ENCODE results near the gene COBLL1. TPM values are rescaled to one million over a fixed set of nuclear protein-coding genes. Genes with fewer than 3 reads are reported as not detected.

COBLL1 gene
- total RNA-seq, 1 experiment from 2014 or later, result 42.1 TPM

DNA sequence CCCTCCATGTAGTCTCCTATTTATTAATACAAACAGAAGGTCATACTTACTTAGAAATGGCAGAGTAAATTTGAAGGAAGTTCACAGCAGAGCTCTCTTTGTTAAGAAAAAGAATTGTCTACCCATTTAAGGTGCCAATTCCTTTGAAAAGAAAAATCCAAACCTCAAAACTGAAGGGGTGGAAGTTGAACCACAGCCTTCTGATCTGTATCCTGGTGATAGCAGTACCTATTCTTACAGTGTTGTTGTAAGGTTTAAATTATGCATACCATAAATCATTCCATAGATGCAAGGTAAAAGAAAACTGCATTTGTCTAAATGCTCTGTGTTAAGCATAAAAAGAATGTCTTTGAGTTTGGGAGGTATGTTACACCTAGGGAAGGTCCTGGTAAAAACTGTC is 47.6 kb downstream of the COBLL1 start:
- Mint-ChIP-seq H3K4me1 (ENCODE audit: low read depth, unreplicated experiment) (peaks cover 40% of the 10 kb centered on the region), H3K4me3 (ENCODE audit: unreplicated experiment) (peak overlapping the region; percentile 35), H3K9me3 (ENCODE audit: unreplicated experiment) (no peaks in the 10 kb centered on the region), H3K36me3 (ENCODE audit: insufficient read depth, unreplicated experiment) (no peaks in the 10 kb centered on the region), H3K27me3 (ENCODE audit: insufficient read depth, unreplicated experiment) (no peaks in the 10 kb centered on the region), H3K27ac (ENCODE audit: unreplicated experiment) (peak overlapping the region; percentile 75)
- H3K27me3 ChIP-seq (replicated peaks; ENCODE audit: control insufficient read depth, insufficient read depth, low read length), result no peaks in the 10 kb centered on the region
- ChIA-PET POLR2A (no interaction called here), CTCF (no interaction called here)
- DNase-seq, result no peak
- H3K9me3 ChIP-seq, result no peaks in the 10 kb centered on the region
- H3K4me3 ChIP-seq (ENCODE audit: low read depth, low read length), result no peak overlapping the region
- H3K36me3 ChIP-seq (ENCODE audit: control insufficient read depth, insufficient read depth, low read length), result no peaks in the 10 kb centered on the region
- peaks cover 30% of the 10 kb centered on the region for H3K4me1 ChIP-seq
- no peak for TF ChIP-seq CTCF (IDR thresholded peaks at IDR 0.05; ENCODE audit: insufficient read depth in 1 of 2, low read depth in 1 of 2, low read length in 1 of 2, severe bottlenecking in 1 of 2, unreplicated experiment in 1 of 2)
- intact Hi-C loops (cut with micrococcal nuclease; ENCODE audit: unreplicated experiment), result loop anchor here (5.0 kb wide), 1 partner anchor 37 kb away; no protein-coding TSS in a partner anchor
- BruUV-seq (replicated peaks), result no TSS peak

GRCh38 chr2:164793529-164793928 is 48.1 kb downstream of the COBLL1 start:
- H3K4me3 Mint-ChIP-seq (ENCODE audit: unreplicated experiment), result no peak overlapping the region
- BruUV-seq (replicated peaks), result no TSS peak
- H3K4me1 ChIP-seq, result peaks cover 30% of the 10 kb centered on the region
- no peaks in the 10 kb centered on the region for H3K36me3 Mint-ChIP-seq (ENCODE audit: insufficient read depth, unreplicated experiment)
- peaks cover 40% of the 10 kb centered on the region for H3K4me1 Mint-ChIP-seq (ENCODE audit: low read depth, unreplicated experiment)
- no peaks in the 10 kb centered on the region for H3K36me3 ChIP-seq (ENCODE audit: control insufficient read depth, insufficient read depth, low read length)
- DNase-seq, result no peak
- ChIA-PET CTCF (no interaction called here), POLR2A (no interaction called here)
- peak overlapping the region; percentile 91 for H3K27ac Mint-ChIP-seq (ENCODE audit: unreplicated experiment)
- intact Hi-C loops (cut with micrococcal nuclease; ENCODE audit: unreplicated experiment), result loop anchor here (5.0 kb wide), 1 partner anchor 36 kb away; no protein-coding TSS in a partner anchor
- no peaks in the 10 kb centered on the region for H3K27me3 ChIP-seq (replicated peaks; ENCODE audit: control insufficient read depth, insufficient read depth, low read length)
- no peaks in the 10 kb centered on the region for H3K27me3 Mint-ChIP-seq (ENCODE audit: insufficient read depth, unreplicated experiment)
- no peaks in the 10 kb centered on the region for H3K9me3 Mint-ChIP-seq (ENCODE audit: unreplicated experiment)
- no peak overlapping the region for H3K4me3 ChIP-seq (ENCODE audit: low read depth, low read length)
- H3K9me3 ChIP-seq, result no peaks in the 10 kb centered on the region
- TF ChIP-seq CTCF (IDR thresholded peaks at IDR 0.05; ENCODE audit: insufficient read depth in 1 of 2, low read depth in 1 of 2, low read length in 1 of 2, severe bottlenecking in 1 of 2, unreplicated experiment in 1 of 2), result no peak

- Mint-ChIP-seq H3K4me1 (ENCODE audit: low read depth, unreplicated experiment) (peaks cover 31% of the 10 kb centered on the region), H3K27me3 (ENCODE audit: insufficient read depth, unreplicated experiment) (no peaks in the 10 kb centered on the region), H3K27ac (ENCODE audit: unreplicated experiment) (peak overlapping the region; percentile 91), H3K4me3 (ENCODE audit: unreplicated experiment) (peak overlapping the region; percentile 43), H3K36me3 (ENCODE audit: insufficient read depth, unreplicated experiment) (no peaks in the 10 kb centered on the region), H3K9me3 (ENCODE audit: unreplicated experiment) (no peaks in the 10 kb centered on the region)
- Histone ChIP-seq H3K4me1 (peaks cover 27% of the 10 kb centered on the region), H3K9me3 (no peaks in the 10 kb centered on the region), H3K4me3 (ENCODE audit: low read depth, low read length) (no peak overlapping the region), H3K36me3 (ENCODE audit: control insufficient read depth, insufficient read depth, low read length) (no peaks in the 10 kb centered on the region), H3K27me3 (replicated peaks; ENCODE audit: control insufficient read depth, insufficient read depth, low read length) (no peaks in the 10 kb centered on the region)
- peak; percentile 38 to 40 for DNase-seq
- BruUV-seq (replicated peaks), result no TSS peak
- ChIA-PET CTCF (no interaction called here), POLR2A (no interaction called here)
- intact Hi-C loops (cut with micrococcal nuclease; ENCODE audit: unreplicated experiment), result loop anchor here (1.0 to 5.0 kb wide), 2 partner anchors 35 to 51 kb away; no protein-coding TSS in a partner anchor
- no peak for TF ChIP-seq CTCF (IDR thresholded peaks at IDR 0.05; ENCODE audit: insufficient read depth in 1 of 2, low read depth in 1 of 2, low read length in 1 of 2, severe bottlenecking in 1 of 2, unreplicated experiment in 1 of 2)
These were observed 49.1 kb downstream of the COBLL1 start for GRCh38 chr2:164792316-164793170.
